Raji (cell line): Measurements from ENCODE around the gene PRPSAP2.

Experiments used
- POLR2A ChIP-seq: IDR thresholded peaks from 2 replicates; pipeline ENCODE4 v1.6.1; 2011; ENCODE audit warnings: low read depth, low read length, control low read depth; ENCODE audit not compliant: insufficient read depth

PRPSAP2 gene

DNA sequence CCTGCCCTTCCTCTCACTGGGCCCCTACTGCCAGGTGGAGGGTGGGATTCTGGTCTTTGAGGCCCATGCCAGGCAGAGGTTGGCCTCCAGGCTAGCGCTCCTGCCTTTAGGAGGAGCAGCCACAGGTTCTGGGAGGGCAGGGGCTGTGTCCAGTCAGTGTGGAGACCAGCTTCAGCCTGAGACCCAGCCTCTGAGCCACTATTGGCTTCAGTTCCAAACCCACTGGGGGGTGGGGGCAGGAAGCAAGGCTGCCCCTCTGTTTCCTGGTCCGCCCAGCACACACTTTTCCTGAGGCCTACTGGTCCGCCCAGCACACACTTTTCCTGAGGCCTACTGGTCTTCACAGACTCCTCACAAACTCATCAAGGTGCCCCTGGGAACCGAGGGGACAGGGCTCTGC lies 110.4 kb downstream of the PRPSAP2 start:
- no peak for TF ChIP-seq POLR2A

DNA sequence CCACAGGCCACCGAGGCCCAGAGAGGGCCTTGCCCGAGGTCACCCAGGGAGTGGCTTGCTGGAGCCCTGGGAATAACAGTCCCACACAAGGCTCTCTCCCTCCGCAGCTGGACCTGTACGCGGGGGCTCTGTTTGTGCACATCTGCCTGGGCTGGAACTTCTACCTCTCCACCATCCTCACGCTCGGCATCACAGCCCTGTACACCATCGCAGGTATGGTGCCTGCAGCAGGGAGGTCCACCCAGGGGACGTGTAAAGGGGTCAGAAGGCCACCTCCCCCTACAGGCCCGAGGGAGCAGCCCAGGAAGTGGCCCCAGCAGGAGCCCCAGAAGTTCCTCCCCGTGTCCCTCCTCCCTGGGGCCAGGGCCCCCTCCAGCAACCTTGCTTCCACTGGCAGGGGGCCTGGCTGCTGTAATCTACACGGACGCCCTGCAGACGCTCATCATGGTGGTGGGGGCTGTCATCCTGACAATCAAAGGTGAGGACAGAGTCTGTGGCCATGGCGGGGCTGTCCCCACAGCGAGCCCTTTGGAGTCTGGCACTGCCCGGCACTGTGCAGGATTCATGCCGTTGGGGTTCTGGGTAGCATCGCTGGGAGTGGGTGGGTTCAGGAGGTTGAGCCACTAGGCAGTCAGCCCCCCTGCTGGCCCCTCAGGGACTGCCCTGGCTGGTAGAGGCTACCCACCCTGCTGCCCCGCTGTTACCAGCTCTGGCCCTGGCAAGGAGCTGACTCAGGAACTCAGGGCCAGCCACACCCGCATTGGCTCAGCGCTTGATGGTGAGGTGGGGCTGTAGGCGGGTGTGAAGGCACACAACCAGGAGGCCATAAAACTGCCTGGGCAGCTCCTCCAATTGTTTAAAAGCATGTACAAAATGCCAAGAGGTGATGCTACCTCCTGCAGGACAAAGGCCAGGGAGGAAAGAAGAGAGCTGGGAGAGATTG lies 111.3 kb downstream of the PRPSAP2 start:
- no peak for TF ChIP-seq POLR2A

DNA sequence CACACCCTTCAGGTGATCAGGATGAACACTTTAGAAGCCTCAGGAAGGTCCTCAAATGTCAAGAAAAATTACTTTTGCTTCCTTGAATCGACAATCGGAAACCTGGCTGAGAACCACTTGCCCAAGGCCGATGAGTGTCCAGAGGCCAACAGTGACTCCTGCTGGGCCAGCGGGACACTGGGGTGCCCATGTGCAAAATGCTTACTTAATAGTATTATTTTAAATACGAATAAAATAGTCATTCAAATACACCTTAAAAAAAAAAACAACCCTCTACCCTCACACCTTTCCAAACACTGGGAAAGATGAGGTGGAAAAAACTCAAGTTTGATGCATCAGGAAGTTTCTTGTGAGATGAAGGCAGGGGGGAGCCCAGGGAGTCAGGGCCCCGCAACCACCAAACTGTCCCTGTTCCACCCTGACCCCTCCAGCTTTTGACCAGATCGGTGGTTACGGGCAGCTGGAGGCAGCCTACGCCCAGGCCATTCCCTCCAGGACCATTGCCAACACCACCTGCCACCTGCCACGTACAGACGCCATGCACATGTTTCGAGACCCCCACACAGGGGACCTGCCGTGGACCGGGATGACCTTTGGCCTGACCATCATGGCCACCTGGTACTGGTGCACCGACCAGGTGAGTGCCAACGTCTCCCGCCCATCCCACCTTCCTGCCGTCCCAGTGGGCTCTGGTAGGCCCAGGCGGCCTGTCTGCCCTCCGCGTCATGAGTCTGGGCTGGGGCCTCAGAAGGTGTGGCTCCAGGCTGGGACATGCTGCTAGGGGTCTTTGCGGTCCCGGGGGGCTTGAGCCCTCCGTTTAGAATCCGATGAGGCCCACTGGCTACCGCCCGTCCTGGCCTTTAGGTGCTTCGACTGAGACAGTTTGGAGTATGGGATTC lies 112.9 kb downstream of the PRPSAP2 start:
- no peak for TF ChIP-seq POLR2A

- TF ChIP-seq POLR2A = no peak
Measured at GRCh38 chr17:18971801-18972200, 113.9 kb downstream of the PRPSAP2 start.

DNA sequence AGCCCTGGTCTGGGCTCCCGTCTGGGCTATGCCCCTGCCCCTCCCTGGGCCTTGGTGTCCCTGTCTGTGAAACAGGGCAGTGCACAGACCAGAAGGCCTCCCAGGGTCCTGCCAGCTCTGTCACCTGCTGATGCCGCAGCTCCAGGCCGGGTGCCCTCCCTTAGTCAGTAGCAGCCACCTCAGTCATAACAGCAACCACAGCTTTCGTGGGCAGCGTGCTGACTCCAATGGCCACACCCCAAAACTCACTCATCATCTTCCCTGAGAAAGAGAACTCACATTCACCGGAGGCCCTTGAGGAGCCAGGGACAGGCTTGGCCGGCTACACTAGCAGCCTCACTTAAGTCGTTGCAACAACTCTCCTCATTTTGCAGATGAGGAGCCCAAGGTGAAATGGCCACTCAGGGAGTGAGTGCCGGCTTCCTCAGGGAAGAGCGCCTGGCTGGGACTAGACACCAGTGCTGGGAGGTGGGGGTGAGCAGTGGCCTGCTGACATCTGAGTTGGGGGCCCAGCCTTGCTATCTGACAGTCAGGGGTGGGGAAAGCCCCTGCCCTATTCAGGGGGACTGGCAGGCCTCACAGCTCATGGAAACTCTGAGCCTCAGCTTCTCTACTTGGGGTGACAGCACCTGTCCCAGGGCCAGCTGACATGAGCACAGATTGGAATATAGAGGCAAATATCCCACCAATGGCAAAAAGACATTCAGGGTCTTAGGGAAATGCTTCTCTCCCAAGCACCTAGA lies 116.6 kb downstream of the PRPSAP2 start:
- no peak for TF ChIP-seq POLR2A

- no peak for TF ChIP-seq POLR2A
Measured at GRCh38 chr17:18975597-18975996, 117.7 kb downstream of the PRPSAP2 start.

DNA sequence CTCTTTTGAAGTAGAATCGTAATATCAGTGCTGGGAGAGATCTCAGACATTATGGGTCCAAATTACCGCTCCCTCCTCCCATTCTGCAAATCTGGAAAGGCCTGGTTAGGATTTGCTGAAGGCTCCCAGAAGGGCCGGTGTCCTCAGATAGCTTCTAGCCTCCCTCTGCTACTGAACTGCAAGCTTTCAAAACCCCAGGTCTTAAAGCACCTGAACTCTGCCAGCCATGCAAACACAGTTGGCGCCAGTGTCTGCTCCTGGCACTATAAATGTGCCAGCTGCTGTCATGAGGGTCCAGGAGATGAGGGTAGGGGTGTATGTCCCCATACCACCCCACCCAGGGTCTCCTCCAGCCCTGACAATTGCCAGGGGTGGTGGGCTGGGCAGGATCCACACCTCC lies 118.3 kb downstream of the PRPSAP2 start:
- no peak for TF ChIP-seq POLR2A

GRCh38 chr17:18977021-18977420 lies 119.1 kb downstream of the PRPSAP2 start:
- TF ChIP-seq POLR2A = no peak

DNA sequence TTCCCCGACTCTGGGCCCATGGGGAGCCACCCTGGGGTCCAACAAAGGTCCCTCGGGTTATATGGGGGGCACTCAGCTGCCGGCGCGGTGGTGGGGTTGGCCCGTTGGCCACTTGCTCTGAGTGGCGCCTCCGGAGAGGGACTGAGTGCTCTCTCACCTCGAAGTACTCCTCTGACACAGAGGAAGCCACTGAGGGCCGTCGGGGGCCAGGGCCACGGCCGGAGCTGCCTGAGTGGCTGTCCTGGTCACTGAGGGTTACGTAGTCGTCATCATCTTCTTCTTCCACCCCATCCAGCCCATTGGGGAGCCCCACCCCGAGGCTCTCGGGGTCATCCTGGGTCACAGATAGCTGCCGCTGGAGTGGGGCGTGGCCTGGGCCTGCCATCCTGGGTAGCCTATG lies 119.7 kb downstream of the PRPSAP2 start:
- TF ChIP-seq POLR2A = no peak

DNA sequence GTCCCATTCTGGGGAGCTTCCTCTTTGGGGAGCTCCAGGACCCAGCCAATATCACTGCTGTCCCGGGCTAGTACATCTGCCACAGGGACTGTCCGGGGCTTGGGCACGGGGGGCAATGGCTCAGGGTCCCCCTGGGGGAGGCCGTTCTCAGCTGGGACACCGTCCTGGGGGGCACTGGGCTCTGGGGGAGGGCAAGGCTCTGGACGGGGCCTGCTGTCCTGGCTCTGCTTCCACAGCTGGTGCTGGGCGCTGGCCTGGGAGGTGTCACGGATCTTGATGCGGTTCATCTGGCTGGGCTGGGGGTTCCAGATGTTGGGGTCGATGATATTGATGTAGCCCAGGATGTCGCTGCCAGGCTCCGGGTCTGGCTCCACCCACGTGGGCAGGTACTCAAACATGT lies 120.1 kb downstream of the PRPSAP2 start:
- no peak for TF ChIP-seq POLR2A

- no peak for TF ChIP-seq POLR2A
Measured at GRCh38 chr17:18978655-18979054, 120.7 kb downstream of the PRPSAP2 start.
